Progenitor cell of endocrine pancreas (in vitro differentiated cells): ENCODE results near the gene COBL. TPM values are rescaled to one million over a fixed set of nuclear protein-coding genes. Genes with fewer than 3 reads are reported as not detected.

ENCODE experiments used
- DNase-seq: peaks from one replicate; pipeline ENCODE4 v3.0.0; 2021; ENCODE audit warnings: low spot score; ENCODE audit not compliant: unreplicated experiment
- H3K27ac Mint-ChIP-seq: 2 replicates; pipeline ENCODE4 v1.8.0; 2021; ENCODE audit warnings: mild to moderate bottlenecking, moderate library complexity, mixed read lengths
- H3K27me3 Mint-ChIP-seq: 2 replicates; pipeline ENCODE4 v1.8.0; 2021; ENCODE audit warnings: mixed read lengths
- H3K36me3 Mint-ChIP-seq: 2 replicates; pipeline ENCODE4 v1.8.0; 2022; ENCODE audit warnings: mixed read lengths; ENCODE audit not compliant: insufficient read depth
- H3K4me1 Mint-ChIP-seq: 2 replicates; pipeline ENCODE4 v1.8.0; 2021; ENCODE audit warnings: low read depth, mixed read lengths
- H3K4me3 Mint-ChIP-seq: 2 replicates; pipeline ENCODE4 v1.8.0; 2021; ENCODE audit warnings: low read depth, mild to moderate bottlenecking, moderate library complexity, mixed read lengths
- H3K9me3 Mint-ChIP-seq: 2 replicates; pipeline ENCODE4 v1.8.0; 2021; ENCODE audit warnings: low read depth, mixed read lengths
- total RNA-seq: library from RNA; stranded (reverse); gene quantifications from 2 replicates; pipeline ENCODE4 v1.2.1, GENCODE V29; 2021
- TF ChIP-seq, protein P1 (sequence below): fragments of 200-600 bp; sonication (generic); IDR thresholded peaks from one replicate; pipeline ENCODE4 v1.5.0; 2021; ENCODE audit warnings: antibody characterized with exemption, mild to moderate bottlenecking; ENCODE audit not compliant: unreplicated experiment

COBL gene
- total RNA-seq, 1 donor from 2014 or later, result 21.3 TPM

DNA sequence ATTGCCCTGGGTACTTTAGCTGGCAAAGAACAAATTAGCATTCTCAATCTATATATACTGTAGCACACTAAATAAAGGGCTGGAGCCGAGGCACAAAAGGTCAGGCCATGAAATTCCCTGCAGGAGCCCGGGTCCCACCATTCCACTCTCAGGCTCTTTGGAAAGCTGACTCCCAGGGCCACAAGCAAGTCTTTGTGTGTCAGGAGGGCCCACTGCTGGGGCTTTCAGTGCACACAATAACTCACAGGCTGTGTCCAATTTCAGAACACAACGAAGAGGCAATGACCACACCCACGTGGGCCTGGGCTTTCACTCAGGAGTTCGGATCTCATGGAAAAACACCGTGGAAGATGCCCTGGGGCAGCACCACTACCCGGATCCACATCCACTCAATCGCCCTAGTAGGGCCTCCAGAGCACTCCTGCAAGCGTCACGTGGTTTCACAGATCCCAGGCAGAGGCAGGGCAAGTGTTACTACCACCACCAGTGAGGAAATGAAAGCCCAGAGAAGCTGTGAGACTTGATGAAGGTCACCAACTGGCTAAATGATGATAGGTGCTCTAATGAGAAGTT lies 60.3 kb downstream of the COBL start:
- TF ChIP-seq, protein P1, sequence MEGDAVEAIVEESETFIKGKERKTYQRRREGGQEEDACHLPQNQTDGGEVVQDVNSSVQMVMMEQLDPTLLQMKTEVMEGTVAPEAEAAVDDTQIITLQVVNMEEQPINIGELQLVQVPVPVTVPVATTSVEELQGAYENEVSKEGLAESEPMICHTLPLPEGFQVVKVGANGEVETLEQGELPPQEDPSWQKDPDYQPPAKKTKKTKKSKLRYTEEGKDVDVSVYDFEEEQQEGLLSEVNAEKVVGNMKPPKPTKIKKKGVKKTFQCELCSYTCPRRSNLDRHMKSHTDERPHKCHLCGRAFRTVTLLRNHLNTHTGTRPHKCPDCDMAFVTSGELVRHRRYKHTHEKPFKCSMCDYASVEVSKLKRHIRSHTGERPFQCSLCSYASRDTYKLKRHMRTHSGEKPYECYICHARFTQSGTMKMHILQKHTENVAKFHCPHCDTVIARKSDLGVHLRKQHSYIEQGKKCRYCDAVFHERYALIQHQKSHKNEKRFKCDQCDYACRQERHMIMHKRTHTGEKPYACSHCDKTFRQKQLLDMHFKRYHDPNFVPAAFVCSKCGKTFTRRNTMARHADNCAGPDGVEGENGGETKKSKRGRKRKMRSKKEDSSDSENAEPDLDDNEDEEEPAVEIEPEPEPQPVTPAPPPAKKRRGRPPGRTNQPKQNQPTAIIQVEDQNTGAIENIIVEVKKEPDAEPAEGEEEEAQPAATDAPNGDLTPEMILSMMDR, result no peak
- Mint-ChIP-seq H3K4me1 (peaks cover 6% of the 10 kb centered on the region), H3K27me3 (no peaks in the 10 kb centered on the region), H3K27ac (no peak overlapping the region), H3K9me3 (no peaks in the 10 kb centered on the region), H3K4me3 (no peak overlapping the region), H3K36me3 (no peaks in the 10 kb centered on the region)
- DNase-seq, result no peak

DNA sequence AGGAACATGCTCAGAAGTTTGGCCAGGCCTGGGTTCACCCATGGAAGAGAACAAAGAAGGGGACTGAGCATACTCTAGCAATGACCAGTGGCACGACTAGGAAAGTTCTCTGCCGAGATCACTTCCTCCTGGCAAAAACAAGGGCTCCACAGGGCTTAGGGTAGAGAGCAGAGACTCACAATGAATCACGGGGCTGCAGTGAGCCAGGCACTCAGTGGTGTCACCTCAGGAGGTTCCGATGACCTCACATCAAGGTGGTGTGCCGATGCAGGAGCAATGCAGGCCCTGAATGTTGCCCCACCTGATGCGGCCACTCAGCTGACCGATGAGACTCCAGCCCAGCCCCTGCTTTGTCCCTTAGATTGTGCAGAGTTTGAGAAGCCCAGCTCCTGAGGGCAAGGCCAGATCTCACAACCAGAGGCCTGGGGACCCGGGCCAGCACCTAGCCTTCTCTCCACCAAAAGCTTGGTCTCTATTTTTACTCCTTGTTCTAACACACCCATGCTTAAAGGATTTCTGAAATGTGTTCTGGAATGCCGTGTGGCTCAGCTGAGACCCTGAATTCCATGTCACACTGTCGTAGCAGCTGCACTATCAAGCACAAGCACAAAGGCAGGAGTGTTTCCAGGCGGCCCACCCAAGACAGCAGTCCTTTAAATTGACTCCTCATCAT lies 60.9 kb downstream of the COBL start:
- H3K36me3 Mint-ChIP-seq, result no peaks in the 10 kb centered on the region
- DNase-seq, result no peak
- TF ChIP-seq, protein P1, result no peak
- H3K4me1 Mint-ChIP-seq, result peaks cover 6% of the 10 kb centered on the region
- no peaks in the 10 kb centered on the region for H3K9me3 Mint-ChIP-seq
- no peaks in the 10 kb centered on the region for H3K27me3 Mint-ChIP-seq
- no peak overlapping the region for H3K4me3 Mint-ChIP-seq
- H3K27ac Mint-ChIP-seq, result peak overlapping the region; percentile 78

DNA sequence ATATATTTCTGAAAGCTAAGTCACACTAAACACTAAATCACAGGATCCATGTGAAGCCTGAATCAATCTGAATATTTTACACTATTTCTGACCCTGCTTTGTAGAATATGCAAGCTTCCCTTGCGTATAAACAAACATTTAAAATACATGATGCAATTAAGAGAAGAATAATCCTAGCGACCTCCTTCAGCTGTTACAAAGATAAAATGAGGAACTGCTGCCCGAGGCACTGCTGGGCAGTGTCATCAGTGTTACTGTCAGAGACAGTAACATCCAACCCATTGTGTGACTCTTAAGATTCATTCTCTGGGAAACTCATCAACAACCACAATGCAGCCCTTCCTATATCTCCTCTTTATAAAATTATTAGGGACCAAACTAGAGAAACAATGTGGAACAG lies 61.6 kb downstream of the COBL start:
- TF ChIP-seq, protein P1, result no peak
- Mint-ChIP-seq H3K4me1 (peaks cover 6% of the 10 kb centered on the region), H3K27me3 (no peaks in the 10 kb centered on the region), H3K27ac (no peak overlapping the region), H3K4me3 (no peak overlapping the region), H3K36me3 (no peaks in the 10 kb centered on the region), H3K9me3 (no peaks in the 10 kb centered on the region)
- DNase-seq, result no peak

DNA sequence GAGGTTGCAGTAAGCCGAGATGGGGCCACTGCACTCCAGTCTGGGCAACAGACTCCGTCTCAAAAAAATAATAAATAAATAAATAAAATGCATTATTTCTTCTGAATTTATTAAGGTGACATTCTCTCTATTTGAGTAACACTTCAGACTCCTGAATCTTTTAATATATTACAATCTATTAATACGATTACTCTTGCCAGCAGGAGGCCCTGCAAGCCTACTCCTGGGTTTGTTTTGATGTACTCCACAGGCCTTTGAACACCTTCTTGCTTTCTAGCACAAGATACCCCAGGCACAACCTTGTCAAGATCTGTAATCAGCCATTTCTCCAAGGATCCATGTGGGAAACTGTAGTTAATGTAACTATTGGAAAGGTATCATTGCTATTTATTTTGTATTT lies 63.5 kb downstream of the COBL start:
- peaks cover 1% of the 10 kb centered on the region for H3K4me1 Mint-ChIP-seq
- H3K9me3 Mint-ChIP-seq, result no peaks in the 10 kb centered on the region
- TF ChIP-seq, protein P1, result no peak
- H3K27me3 Mint-ChIP-seq, result no peaks in the 10 kb centered on the region
- H3K36me3 Mint-ChIP-seq, result no peaks in the 10 kb centered on the region
- no peak overlapping the region for H3K4me3 Mint-ChIP-seq
- H3K27ac Mint-ChIP-seq, result no peak overlapping the region
- no peak for DNase-seq

DNA sequence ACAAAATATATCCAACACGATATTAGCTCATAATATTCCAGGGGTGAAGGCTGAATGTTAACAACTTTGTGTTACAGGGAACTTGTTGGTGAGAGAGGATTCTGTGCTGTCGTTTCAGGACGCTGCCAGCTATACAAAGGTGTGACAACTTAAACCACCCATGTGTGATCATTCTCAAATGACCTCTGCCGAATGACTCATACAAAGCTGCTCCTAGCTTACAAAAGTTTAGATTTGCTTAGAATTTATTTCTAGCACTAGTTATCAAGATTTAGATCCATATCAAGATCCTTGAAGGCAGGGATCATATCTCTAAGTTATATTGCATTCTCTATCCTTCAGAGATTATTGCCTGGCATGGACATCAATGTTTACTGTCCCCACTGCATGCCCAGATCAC lies 65.3 kb downstream of the COBL start:
- no peak for DNase-seq
- H3K36me3 Mint-ChIP-seq, result no peaks in the 10 kb centered on the region
- H3K27ac Mint-ChIP-seq, result no peak overlapping the region
- H3K9me3 Mint-ChIP-seq, result no peaks in the 10 kb centered on the region
- TF ChIP-seq, protein P1, result no peak
- no peak overlapping the region for H3K4me3 Mint-ChIP-seq
- H3K27me3 Mint-ChIP-seq, result no peaks in the 10 kb centered on the region
- no peaks in the 10 kb centered on the region for H3K4me1 Mint-ChIP-seq
